ENCODE data around the gene THUMPD2. TPM values are rescaled to one million over a fixed set of nuclear protein-coding genes. Genes with fewer than 3 reads are reported as not detected.

Gene THUMPD2
- total and polyA plus RNA-seq, 7 donors: 4.2 to 15.5 (median 9.0) TPM

GRCh38 chr2:39710807-39711206, 68.3 kb downstream of the THUMPD2 start:
- WGBS, 2 donors: 55 to 74% methylated on average over 3 of the region's 3 CpGs
- H3K4me3 ChIP-seq: no peak overlapping the region
- no peak overlapping the region for H3K27ac ChIP-seq
- intact Hi-C loops (cut with DNase I): no loop called here
- no peaks in the 10 kb centered on the region for H3K4me1 ChIP-seq
- H3K36me3 ChIP-seq: no peaks in the 10 kb centered on the region
- no peaks in the 10 kb centered on the region for H3K9me3 ChIP-seq
- no peaks in the 10 kb centered on the region for H3K27me3 ChIP-seq
- DNase-seq: no peak
- TF ChIP-seq POLR2AphosphoS5 (IDR thresholded peaks at IDR 0.05) (no peak), POLR2A (IDR thresholded peaks at IDR 0.05) (no peak), CTCF (IDR thresholded peaks at IDR 0.05) (no peak), EP300 (IDR thresholded peaks at IDR 0.05) (no peak)

- no peaks in the 10 kb centered on the region for H3K27me3 ChIP-seq
- H3K27ac ChIP-seq: no peak overlapping the region
- DNase-seq: no peak
- no peaks in the 10 kb centered on the region for H3K9me3 ChIP-seq
- H3K4me3 ChIP-seq: no peak overlapping the region
- TF ChIP-seq CTCF (IDR thresholded peaks at IDR 0.05) (no peak), EP300 (IDR thresholded peaks at IDR 0.05) (no peak), POLR2A (IDR thresholded peaks at IDR 0.05) (no peak), POLR2AphosphoS5 (IDR thresholded peaks at IDR 0.05) (no peak)
- WGBS, 2 donors: 95 to 96% methylated on average over 9 of the region's 9 CpGs
- intact Hi-C loops (cut with DNase I): no loop called here
- H3K36me3 ChIP-seq: no peaks in the 10 kb centered on the region
- H3K4me1 ChIP-seq: no peaks in the 10 kb centered on the region
These were observed 71.1 kb downstream of the THUMPD2 start for GRCh38 chr2:39708003-39708402.

GRCh38 chr2:39706945-39707344, 72.1 kb downstream of the THUMPD2 start:
- Histone ChIP-seq H3K27ac (no peak overlapping the region), H3K4me3 (no peak overlapping the region), H3K27me3 (no peaks in the 10 kb centered on the region), H3K4me1 (no peaks in the 10 kb centered on the region), H3K9me3 (no peaks in the 10 kb centered on the region), H3K36me3 (no peaks in the 10 kb centered on the region)
- TF ChIP-seq CTCF (IDR thresholded peaks at IDR 0.05) (no peak), POLR2A (IDR thresholded peaks at IDR 0.05) (no peak), EP300 (IDR thresholded peaks at IDR 0.05) (no peak), POLR2AphosphoS5 (IDR thresholded peaks at IDR 0.05) (no peak)
- 95% methylated on average over 8 of the region's 8 CpGs for WGBS, 2 donors
- intact Hi-C loops (cut with DNase I): no loop called here
- no peak for DNase-seq

- no peaks in the 10 kb centered on the region for H3K36me3 ChIP-seq
- no peaks in the 10 kb centered on the region for H3K27me3 ChIP-seq
- peaks cover 0 to 2% (median 1%) of the 10 kb centered on the region in 4 donors for H3K9me3 ChIP-seq
- no peaks in the 10 kb centered on the region for H3K4me1 ChIP-seq
- TF ChIP-seq EP300 (IDR thresholded peaks at IDR 0.05) (no peak), CTCF (IDR thresholded peaks at IDR 0.05) (no peak), POLR2A (IDR thresholded peaks at IDR 0.05) (no peak), POLR2AphosphoS5 (IDR thresholded peaks at IDR 0.05) (no peak)
- 70 to 88% methylated on average over 1 of the region's 1 CpG for WGBS, 2 donors
- intact Hi-C loops (cut with DNase I): no loop called here
- H3K4me3 ChIP-seq: no peak overlapping the region
- DNase-seq: no peak
- H3K27ac ChIP-seq: no peak overlapping the region
These were observed 72.7 kb downstream of the THUMPD2 start for GRCh38 chr2:39706312-39706711.

- intact Hi-C loops (cut with DNase I): no loop called here
- TF ChIP-seq EP300 (IDR thresholded peaks at IDR 0.05): no peak
- TF ChIP-seq POLR2A (IDR thresholded peaks at IDR 0.05): no peak
- TF ChIP-seq POLR2AphosphoS5 (IDR thresholded peaks at IDR 0.05): no peak
- no peak for TF ChIP-seq CTCF (IDR thresholded peaks at IDR 0.05)
- peaks cover 0 to 7% (median 3%) of the 10 kb centered on the region in 4 donors for H3K9me3 ChIP-seq
- no peak overlapping the region for H3K27ac ChIP-seq
- WGBS, 2 donors: 45 to 69% methylated on average over 4 of the region's 4 CpGs
- H3K4me3 ChIP-seq: no peak overlapping the region
- no peak for DNase-seq
- no peaks in the 10 kb centered on the region for H3K36me3 ChIP-seq
- H3K4me1 ChIP-seq: no peaks in the 10 kb centered on the region
- H3K27me3 ChIP-seq: no peaks in the 10 kb centered on the region
These were observed 73.4 kb downstream of the THUMPD2 start for GRCh38 chr2:39705638-39706037.

Data from sigmoid colon (tissue), 7 donors.